GM12878 (cell line): Measurements from ENCODE around the gene PDZD11. TPM values are rescaled to one million over a fixed set of nuclear protein-coding genes. Genes with fewer than 3 reads are reported as not detected.

Source experiments
- ATAC-seq: fragments of 200-7000 bp; cut with Tn5 transposase; 3 replicates; pipeline ENCODE4 v1.9.1; 2020; ENCODE audit warnings: mild to moderate bottlenecking, moderate library complexity
- BruUV-seq: library from RNA; stranded (reverse); fragments of 400-500 nt; replicated peaks from 2 replicates; lab custom pipeline; 2021; lab: Mats Ljungman, UMichigan
- CTCF ChIA-PET: fragments of 300-600 bp; sonication (Branson Sonifier 250); formaldehyde crosslinking; extraction: SDS; loops from one replicate; lab custom pipeline; 2021; ENCODE audit warnings: inconsistent platforms; lab: Yijun Ruan, JAX
- POLR2A ChIA-PET: fragments of 350-600 bp; formaldehyde crosslinking; extraction: SDS; loops from one replicate; lab custom pipeline; 2021; ENCODE audit warnings: inconsistent platforms; lab: Charles Lee
- RAD21 ChIA-PET: fragments of 300-600 bp; sonication (Branson Sonifier 250); formaldehyde crosslinking; loops from one replicate; lab custom pipeline; 2023; ENCODE audit warnings: antibody characterized with exemption; ENCODE audit not compliant: unreplicated experiment; lab: Charles Lee
- SMC1A ChIA-PET: fragments of 300-600 bp; sonication (Branson Sonifier 250); formaldehyde crosslinking; loops from one replicate; lab custom pipeline; 2023; ENCODE audit not compliant: unreplicated experiment, uncharacterized antibody; lab: Charles Lee
- DNase-seq: peaks from one replicate; pipeline ENCODE4 v3.0.0-alpha.2; 2011; ENCODE audit warnings: low read depth, low spot score
- FAIRE-seq: peaks from 3 replicates; lab custom pipeline; 2011; peaks lifted over from hg19 to GRCh38; lab: Jason Lieb, UNC
- H2AFZ ChIP-seq: 2 replicates; pipeline ENCODE4 v1.6.0; 2011; ENCODE audit warnings: low read depth, low read length, control low read depth; ENCODE audit not compliant: control insufficient read depth
- H3K27ac ChIP-seq: 2 replicates; pipeline ENCODE4 v1.5.1; 2011; ENCODE audit warnings: control low read depth; ENCODE audit not compliant: control insufficient read depth, insufficient read depth
- H3K27me3 ChIP-seq, 2 experiments: replicated peaks in 1 of 2; 2 replicates each; pipeline versions ENCODE4 v1.6.0 to v1.6.1; 2011; ENCODE audit warnings: low read length in 1 of 2; ENCODE audit not compliant: control insufficient read depth in 2 of 2, insufficient read depth in 2 of 2
- H3K36me3 ChIP-seq, 2 experiments: 2 replicates each; pipeline ENCODE4 v1.5.1; 2011; ENCODE audit warnings: low read length in 1 of 2; ENCODE audit not compliant: control insufficient read depth in 2 of 2, insufficient read depth in 2 of 2
- H3K4me1 ChIP-seq: 2 replicates; pipeline ENCODE4 v1.6.1; 2011; ENCODE audit warnings: mild to moderate bottlenecking, low read length, moderate library complexity, mixed read lengths; ENCODE audit not compliant: control insufficient read depth, insufficient read depth
- H3K4me2 ChIP-seq: 2 replicates; pipeline ENCODE4 v1.6.0; 2011; ENCODE audit warnings: control low read depth; ENCODE audit not compliant: control insufficient read depth, insufficient read depth
- H3K4me3 ChIP-seq: fragments of 200-600 bp; sonication (generic); 2 replicates; pipeline ENCODE4 v1.5.1; 2016
- H3K79me2 ChIP-seq: 2 replicates; pipeline ENCODE4 v1.6.0; 2011; ENCODE audit warnings: low read length; ENCODE audit not compliant: control insufficient read depth, insufficient read depth
- H3K9ac ChIP-seq: 2 replicates; pipeline ENCODE4 v1.8.0; 2011; ENCODE audit warnings: low read length, control low read depth, mixed read lengths; ENCODE audit not compliant: control insufficient read depth, insufficient read depth
- H3K9me3 ChIP-seq: replicated peaks from 3 replicates; pipeline ENCODE4 v1.5.1; 2011; ENCODE audit warnings: mild to moderate bottlenecking, low read length; ENCODE audit not compliant: control insufficient read depth, insufficient read depth
- H4K20me1 ChIP-seq: 2 replicates; pipeline ENCODE4 v1.6.0; 2011; ENCODE audit not compliant: control insufficient read depth, insufficient read depth
- ASH2L ChIP-seq: fragments of 300-600, 200-600 bp; sonication (generic); IDR thresholded peaks from 2 replicates; pipeline ENCODE4 v1.6.1; 2017; ENCODE audit warnings: low read depth, mild to moderate bottlenecking, borderline replicate concordance
- CHD2 ChIP-seq: IDR thresholded peaks from 2 replicates; pipeline ENCODE4 v1.6.1; 2011; ENCODE audit warnings: low read depth, low read length, improper control_type of control experiment, borderline replicate concordance
- LARP7 ChIP-seq: fragments of 450-650 bp; IDR thresholded peaks from 2 replicates; pipeline ENCODE4 v1.6.1; 2017; ENCODE audit warnings: mild to moderate bottlenecking
- MAX ChIP-seq: IDR thresholded peaks from 2 replicates; pipeline ENCODE4 v1.6.1; 2012; ENCODE audit warnings: low read depth, low read length, improper control_type of control experiment
- NFXL1 ChIP-seq: fragments of 450-650 bp; IDR thresholded peaks from 2 replicates; pipeline ENCODE4 v1.6.1; 2017; ENCODE audit warnings: antibody characterized with exemption, mild to moderate bottlenecking, borderline replicate concordance
- SMARCA5 ChIP-seq: fragments of 450-650 bp; IDR thresholded peaks from 2 replicates; pipeline ENCODE4 v1.6.1; 2017; ENCODE audit warnings: mild to moderate bottlenecking
- TCF12 ChIP-seq: IDR thresholded peaks from 2 replicates; pipeline ENCODE4 v1.6.1; 2011; ENCODE audit warnings: low read depth, mild to moderate bottlenecking, low read length
- WRNIP1 ChIP-seq: IDR thresholded peaks from 2 replicates; pipeline ENCODE4 v1.6.1; 2011; ENCODE audit warnings: low read depth, low read length, improper control_type of control experiment, borderline replicate concordance
- WGBS: methylation state at CpG from one replicate; pipeline ENCODE4 v1.1.6; 2016; ENCODE audit warnings: low lambda C conversion rate; ENCODE audit not compliant: insufficient replicate concordance, insufficient coverage; ENCODE audit errors: missing lambda C conversion rate; 5-methylcytosine and 5-hydroxymethylcytosine counted together
- in situ Hi-C: fragments of 300-500 bp; cut with MboI; formaldehyde crosslinking; loops from 9 replicates; pipeline ENCODE4 v1.14.3; 2018; ENCODE audit warnings: mixed read lengths
- intact Hi-C: fragments of 100-400 bp; cut with micrococcal nuclease; formaldehyde crosslinking; loops from one replicate; pipeline ENCODE4 v1.14.2; 2022; ENCODE audit not compliant: unreplicated experiment
- polyA plus RNA-seq, 11 experiments: library from polyadenylated mRNA; depleted of rRNA in 4 of 11; unstranded in 6 of 11; stranded (reverse) in 5 of 11; fragments of >200 nt; fragmentation: Nextera tagmentation in 4 of 11; fragmentation: Illumina TruSeq in 1 of 11; extraction: Ambion mirVana in 4 of 11; extraction: Trizol in 1 of 11; gene quantifications; 1 replicate in 1 of 11; 2 replicates in 10 of 11; pipeline versions ENCODE4 v1.2.1 to v1.2.3, GENCODE V29; 2011 to 2016; ENCODE audit warnings: inconsistent platforms in 2 of 11, missing spikeins in 2 of 11, low read depth in 1 of 11
- total RNA-seq, 4 experiments: library from RNA; depleted of rRNA in 3 of 4; stranded (reverse); fragments of >200 nt in 3 of 4; fragmentation: Illumina TruSeq in 1 of 4; extraction: Trizol in 1 of 4; gene quantifications; 2 replicates each; pipeline versions ENCODE4 v1.2.1 to v1.2.3, GENCODE V29; 2013 to 2021
- TF ChIP-seq, protein P1 (sequence below): IDR thresholded peaks from 2 replicates; pipeline ENCODE4 v1.6.1; 2011; ENCODE audit warnings: mild to moderate bottlenecking, low read depth, low read length, moderate library complexity; ENCODE audit not compliant: insufficient replicate concordance

PDZD11 gene
- total and polyA plus RNA-seq, 10 of the 15 experiments (the other 5 are each of a cell fraction or from before 2014, with no cell fraction given) = 28.4 to 123 (median 55.0) TPM

- H3K4me3 ChIP-seq = no peak overlapping the region
- ChIA-PET SMC1A (interaction anchor here (0.6 to 1.5 kb wide), 4 partner anchors 39 to 160 kb away, joined by 3 to 4 read pairs (median 3); partner anchors contain the start of gene IGBP1), CTCF (interaction anchor here (0.6 to 2.1 kb wide), 3 partner anchors 141 to 196 kb away, joined by 3 to 9 read pairs (median 4); partner anchors contain the start of gene IGBP1), POLR2A (interaction anchor here (1.0 kb wide), 1 partner anchor 114 kb away, joined by 3 read pairs; no protein-coding TSS in a partner anchor), RAD21 (interaction anchor here (1.2 kb wide), 1 partner anchor 19 kb away, joined by 3 read pairs; no protein-coding TSS in a partner anchor)
- no peak for DNase-seq
- BruUV-seq = no TSS peak
- H3K27ac ChIP-seq = no peak overlapping the region
- no peaks in the 10 kb centered on the region for H3K27me3 ChIP-seq
- no peaks in the 10 kb centered on the region for H3K9me3 ChIP-seq
- intact Hi-C loops (no loop called here), in situ Hi-C loops (no loop called here)
- peaks cover 9% of the 10 kb centered on the region for H3K79me2 ChIP-seq
- TF ChIP-seq ASH2L = no peak
- TF ChIP-seq SMARCA5 = no peak
- TF ChIP-seq LARP7 = no peak
- TF ChIP-seq, protein P1, sequence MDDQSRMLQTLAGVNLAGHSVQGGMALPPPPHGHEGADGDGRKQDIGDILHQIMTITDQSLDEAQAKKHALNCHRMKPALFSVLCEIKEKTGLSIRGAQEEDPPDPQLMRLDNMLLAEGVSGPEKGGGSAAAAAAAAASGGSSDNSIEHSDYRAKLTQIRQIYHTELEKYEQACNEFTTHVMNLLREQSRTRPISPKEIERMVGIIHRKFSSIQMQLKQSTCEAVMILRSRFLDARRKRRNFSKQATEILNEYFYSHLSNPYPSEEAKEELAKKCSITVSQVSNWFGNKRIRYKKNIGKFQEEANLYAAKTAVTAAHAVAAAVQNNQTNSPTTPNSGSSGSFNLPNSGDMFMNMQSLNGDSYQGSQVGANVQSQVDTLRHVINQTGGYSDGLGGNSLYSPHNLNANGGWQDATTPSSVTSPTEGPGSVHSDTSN = no peak
- no peak for TF ChIP-seq CHD2
- H3K4me2 ChIP-seq = no peak overlapping the region
- no peak for ATAC-seq
- H4K20me1 ChIP-seq = no peaks in the 10 kb centered on the region
- no peaks in the 10 kb centered on the region for H3K4me1 ChIP-seq
- 73% methylated on average over 5 of the region's 5 CpGs for WGBS
- H3K9ac ChIP-seq = no peak overlapping the region
- no peak for FAIRE-seq
- H2AFZ ChIP-seq = no peak overlapping the region
- H3K36me3 ChIP-seq = no peaks in the 10 kb centered on the region
These were observed 3.9 kb upstream of the PDZD11 start for GRCh38 chrX:70293621-70294020.

- no peak for DNase-seq
- TF ChIP-seq TCF12 = no peak
- no peak for TF ChIP-seq NFXL1
- no peak for TF ChIP-seq WRNIP1
- no peak for TF ChIP-seq MAX
- 0% methylated on average over 1 of the region's 1 CpG for WGBS
- no peaks in the 10 kb centered on the region for H3K36me3 ChIP-seq
- intact Hi-C loops (no loop called here), in situ Hi-C loops (no loop called here)
- no peak overlapping the region for H2AFZ ChIP-seq
- BruUV-seq = no TSS peak
- ATAC-seq = no peak
- SMC1A ChIA-PET = interaction anchor here (1.2 to 1.5 kb wide), 3 partner anchors 40 to 159 kb away, joined by 3 to 4 read pairs (median 3); partner anchors contain the start of gene IGBP1
- H3K9me3 ChIP-seq = no peaks in the 10 kb centered on the region
- H3K9ac ChIP-seq = no peak overlapping the region
- POLR2A ChIA-PET = interaction anchor here (0.8 kb wide), 1 partner anchor 119 kb away, joined by 3 read pairs; no protein-coding TSS in a partner anchor
- H3K4me2 ChIP-seq = no peak overlapping the region; the same call in 1 of the 2 replicates
- no peaks in the 10 kb centered on the region for H4K20me1 ChIP-seq
- no peaks in the 10 kb centered on the region for H3K4me1 ChIP-seq
- no peaks in the 10 kb centered on the region for H3K27me3 ChIP-seq
- H3K27ac ChIP-seq = no peak overlapping the region
- RAD21 ChIA-PET = no interaction called here
- 0 out of 2 replicates have a peak overlapping the region, but pooled peaks have one; percentile 20 for H3K4me3 ChIP-seq
- no peak for FAIRE-seq
- CTCF ChIA-PET = interaction anchor here (1.5 to 2.1 kb wide), 2 partner anchors 160 to 195 kb away, joined by 3 to 9 read pairs; partner anchors contain the start of gene IGBP1
- peaks cover 9% of the 10 kb centered on the region for H3K79me2 ChIP-seq
These were observed 3.1 kb upstream of the PDZD11 start for GRCh38 chrX:70292788-70293187.
